B cell (primary cell): ENCODE data around the gene ADCY7. TPM values are rescaled to one million over a fixed set of nuclear protein-coding genes. Genes with fewer than 3 reads are reported as not detected.

Experiments
- ATAC-seq: fragments of 200-7000 bp; cut with Tn5 transposase; one replicate; pipeline ENCODE4 v1.10.0; 2021; ENCODE audit warnings: low read depth, mild to moderate bottlenecking, moderate number of reproducible peaks, moderate library complexity
- CTCF ChIA-PET: fragments of 350-600 bp; sonication (Branson Sonifier 250); formaldehyde crosslinking; loops from one replicate; lab custom pipeline; 2021; ENCODE audit warnings: antibody characterized with exemption, inconsistent platforms; lab: Charles Lee
- POLR2A ChIA-PET: fragments of 350-600 bp; sonication (Branson Sonifier 250); formaldehyde crosslinking; loops from one replicate; lab custom pipeline; 2021; ENCODE audit warnings: antibody characterized with exemption; lab: Charles Lee
- DNase-seq: peaks from one replicate; pipeline ENCODE4 v3.0.0; 2013
- H2AFZ ChIP-seq: 2 replicates; pipeline ENCODE4 v1.6.1; 2012; ENCODE audit warnings: mild to moderate bottlenecking, low read depth, low read length; ENCODE audit not compliant: insufficient read depth, poor library complexity, severe bottlenecking
- H3K27ac ChIP-seq, 2 donors: 1 replicate in 1 of 2; 2 replicates in 1 of 2; pipeline ENCODE4 v1.5.1; 2012 to 2013; ENCODE audit warnings: low read length in 2 of 2, mild to moderate bottlenecking in 2 of 2, moderate library complexity in 1 of 2
- H3K27me3 ChIP-seq, 4 experiments: fragments of 200-600 bp in 1 of 4; sonication (generic) in 1 of 4; replicated peaks in 1 of 4; 1 replicate in 2 of 4; 2 replicates in 2 of 4; pipeline versions ENCODE4 v1.6.1 to v1.7.0; 2013 to 2016; ENCODE audit warnings: low read length in 3 of 4, mild to moderate bottlenecking in 2 of 4, mixed read lengths in 1 of 4, moderate library complexity in 1 of 4; ENCODE audit not compliant: insufficient read depth in 4 of 4, control insufficient read depth in 3 of 4; ENCODE audit errors: control extremely low read depth in 1 of 4
- H3K36me3 ChIP-seq, 2 experiments: replicated peaks in 1 of 2; 1 replicate in 1 of 2; 2 replicates in 1 of 2; pipeline versions ENCODE4 v1.6.1 to v1.7.1; 2013; ENCODE audit warnings: low read length in 1 of 2; ENCODE audit not compliant: insufficient read depth in 2 of 2, control insufficient read depth in 1 of 2; ENCODE audit errors: control extremely low read depth in 1 of 2, extremely low read depth in 1 of 2
- H3K4me1 ChIP-seq, 2 donors: fragments of 200-600 bp in 1 of 2; sonication (generic) in 1 of 2; 1 replicate in 1 of 2; 2 replicates in 1 of 2; pipeline versions ENCODE4 v1.5.1 to v1.6.1; 2013 to 2017; ENCODE audit warnings: low read length in 2 of 2; ENCODE audit not compliant: control insufficient read depth in 2 of 2, insufficient read depth in 2 of 2
- H3K4me2 ChIP-seq: replicated peaks from 2 replicates; pipeline ENCODE3; 2012; ENCODE audit warnings: mild to moderate bottlenecking, low read depth, low read length; ENCODE audit not compliant: poor library complexity, severe bottlenecking
- H3K4me3 ChIP-seq, 5 experiments: fragments of 200-600 bp in 1 of 5; sonication (generic) in 1 of 5; 1 replicate in 3 of 5; 2 replicates in 2 of 5; pipeline versions ENCODE4 v1.5.1 to v1.7.0; 2011 to 2016; ENCODE audit warnings: low read length in 4 of 5, mild to moderate bottlenecking in 4 of 5, low read depth in 2 of 5, control low read depth in 1 of 5, moderate library complexity in 1 of 5; ENCODE audit not compliant: insufficient read depth in 1 of 5; ENCODE audit errors: control extremely low read depth in 1 of 5, extremely low read depth in 1 of 5
- H3K79me2 ChIP-seq: fragments of 200-600 bp; sonication (generic); one replicate; pipeline ENCODE4 v1.6.0; 2016; ENCODE audit warnings: low read length; ENCODE audit not compliant: control insufficient read depth, insufficient read depth
- H3K9ac ChIP-seq: fragments of 200-600 bp; sonication (generic); 2 replicates; pipeline ENCODE4 v1.6.1; 2017; ENCODE audit warnings: mild to moderate bottlenecking, low read length, moderate library complexity
- H3K9me3 ChIP-seq, 3 donors: one replicate each; pipeline versions ENCODE4 v1.6.1 to v1.7.1; 2013; ENCODE audit warnings: low read length in 2 of 3; ENCODE audit not compliant: control insufficient read depth in 2 of 3, insufficient read depth in 1 of 3; ENCODE audit errors: control extremely low read depth in 1 of 3
- H4K20me1 ChIP-seq: 2 replicates; pipeline ENCODE4 v1.6.0; 2012; ENCODE audit warnings: mild to moderate bottlenecking, low read length; ENCODE audit not compliant: insufficient read depth, control insufficient read depth, poor library complexity, severe bottlenecking
- H3K27ac Mint-ChIP-seq: one replicate; pipeline ENCODE4 v1.8.0; 2021; ENCODE audit warnings: mixed read lengths
- H3K27me3 Mint-ChIP-seq: one replicate; pipeline ENCODE4 v1.8.0; 2021; ENCODE audit warnings: mixed read lengths
- H3K4me1 Mint-ChIP-seq: one replicate; pipeline ENCODE4 v1.8.0; 2021; ENCODE audit warnings: mixed read lengths
- H3K4me3 Mint-ChIP-seq: one replicate; pipeline ENCODE4 v1.8.0; 2021; ENCODE audit warnings: mixed read lengths
- H3K9me3 Mint-ChIP-seq: one replicate; pipeline ENCODE4 v1.8.0; 2022; ENCODE audit warnings: mixed read lengths; ENCODE audit not compliant: insufficient read depth
- CTCF ChIP-seq: fragments of 200-600 bp; IDR thresholded peaks from one replicate; pipeline ENCODE4 v1.8.0; 2022; ENCODE audit warnings: antibody characterized with exemption, mild to moderate bottlenecking
- EZH2 ChIP-seq: IDR thresholded peaks from 2 replicates; pipeline ENCODE4 v1.6.1; 2012; ENCODE audit warnings: borderline replicate concordance, low read depth, mild to moderate bottlenecking, moderate library complexity, low read length; ENCODE audit not compliant: insufficient read depth, poor library complexity, severe bottlenecking
- WGBS: methylation state at CpG from one replicate; pipeline ENCODE4 v1.1.5; 2013; ENCODE audit warnings: missing lambda C conversion rate; ENCODE audit not compliant: insufficient coverage; 5-methylcytosine and 5-hydroxymethylcytosine counted together
- intact Hi-C: fragments of 100-400 bp; cut with micrococcal nuclease; formaldehyde crosslinking; loops from one replicate; pipeline ENCODE4 v1.10.0; 2022
- polyA plus RNA-seq: library from polyadenylated mRNA; depleted of rRNA; stranded (reverse); fragments of >200 nt; gene quantifications from 2 replicates; pipeline ENCODE4 v1.2.3, GENCODE V29; 2012
- total RNA-seq, 2 donors: library from RNA; stranded (reverse); fragments of 120-200 nt in 1 of 2; gene quantifications; 1 replicate in 1 of 2; 2 replicates in 1 of 2; pipeline versions ENCODE4 v1.2.3 to v1.2.4, GENCODE V29; 2013 to 2022

ADCY7 gene
- total and polyA plus RNA-seq, 2 donors (not counting 1 experiment from before 2014, with no cell fraction given), result 78.4 to 207 TPM

DNA sequence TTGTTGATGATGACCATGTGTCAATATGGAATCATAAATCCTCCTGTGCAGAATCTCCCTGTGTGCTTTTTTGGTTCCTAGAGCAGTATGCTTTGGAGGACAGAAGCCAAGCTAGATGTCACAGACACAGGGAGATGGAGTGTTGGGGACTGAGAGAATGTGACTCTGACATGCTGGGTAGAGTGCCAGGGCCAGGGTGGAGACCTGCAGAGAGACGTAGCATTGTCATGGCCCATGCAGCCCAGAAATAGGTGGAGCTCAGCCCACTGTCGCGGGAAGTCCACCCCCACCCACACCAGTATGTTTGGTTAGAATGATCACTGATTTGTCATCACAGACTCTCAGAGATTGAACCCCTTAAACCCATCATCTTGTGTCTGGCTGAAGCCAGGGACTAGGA lies 39.2 kb upstream of the ADCY7 start:
- TF ChIP-seq EZH2 (no peak), CTCF (no peak)
- ATAC-seq (no peak), DNase-seq (no peak)
- no peaks in the 10 kb centered on the region for H3K9me3 Mint-ChIP-seq
- no peak overlapping the region for H3K9ac ChIP-seq
- no peaks in the 10 kb centered on the region for H3K4me1 Mint-ChIP-seq
- no peak overlapping the region for H3K4me3 ChIP-seq
- CTCF ChIA-PET, result interaction anchor here (0.8 kb wide), 1 partner anchor 126 kb away, joined by 5 read pairs; no protein-coding TSS in a partner anchor
- H3K27me3 Mint-ChIP-seq, result no peaks in the 10 kb centered on the region
- H3K36me3 ChIP-seq, result peaks cover 5 to 59% of the 10 kb centered on the region in 2 experiments
- H2AFZ ChIP-seq, result no peak overlapping the region
- no peaks in the 10 kb centered on the region for H3K9me3 ChIP-seq
- no peak overlapping the region for H3K4me3 Mint-ChIP-seq
- no peaks in the 10 kb centered on the region for H3K27me3 ChIP-seq
- intact Hi-C loops, result no loop called here
- no peak overlapping the region for H3K27ac Mint-ChIP-seq
- no peaks in the 10 kb centered on the region for H4K20me1 ChIP-seq
- no peaks in the 10 kb centered on the region for H3K4me1 ChIP-seq
- H3K4me2 ChIP-seq, result no peak overlapping the region
- H3K27ac ChIP-seq, result no peak overlapping the region
- POLR2A ChIA-PET, result no interaction called here
- no peaks in the 10 kb centered on the region for H3K79me2 ChIP-seq
- 100% methylated on average over 1 of the region's 3 CpGs for WGBS

DNA sequence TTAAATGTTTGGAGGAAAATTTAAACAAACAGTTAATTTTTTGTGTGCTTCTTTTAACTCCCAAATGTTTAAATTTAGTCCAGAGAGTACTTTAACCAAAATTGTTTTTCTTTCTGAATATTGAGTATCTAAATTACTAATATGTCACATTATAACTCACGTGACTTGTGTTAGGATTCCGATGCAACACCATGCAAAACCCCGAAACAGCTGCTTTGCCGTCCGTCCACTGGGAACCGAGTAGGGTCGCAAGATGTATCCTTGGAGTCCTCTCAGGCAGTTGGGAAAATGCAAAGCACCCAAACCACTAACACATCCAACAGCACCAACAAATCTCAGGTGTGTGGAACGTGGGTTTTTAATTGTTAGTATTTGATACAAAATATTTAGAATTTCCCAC lies 38.7 kb upstream of the ADCY7 start:
- H3K4me1 Mint-ChIP-seq, result no peaks in the 10 kb centered on the region
- peaks cover 7 to 53% of the 10 kb centered on the region in 2 experiments for H3K36me3 ChIP-seq
- no peaks in the 10 kb centered on the region for H3K27me3 Mint-ChIP-seq
- H3K9ac ChIP-seq, result no peak overlapping the region
- no peaks in the 10 kb centered on the region for H3K9me3 Mint-ChIP-seq
- H3K79me2 ChIP-seq, result no peaks in the 10 kb centered on the region
- no peak overlapping the region for H3K4me2 ChIP-seq
- no peak overlapping the region for H3K27ac ChIP-seq
- no peaks in the 10 kb centered on the region for H3K27me3 ChIP-seq
- no peaks in the 10 kb centered on the region for H4K20me1 ChIP-seq
- no peaks in the 10 kb centered on the region for H3K9me3 ChIP-seq
- ATAC-seq (no peak), DNase-seq (no peak)
- TF ChIP-seq EZH2, result no peak
- no peak overlapping the region for H3K27ac Mint-ChIP-seq
- ChIA-PET POLR2A (no interaction called here), CTCF (interaction anchor here (0.8 kb wide), 1 partner anchor 126 kb away, joined by 5 read pairs; no protein-coding TSS in a partner anchor)
- H3K4me3 ChIP-seq, result no peak overlapping the region
- H3K4me1 ChIP-seq, result no peaks in the 10 kb centered on the region
- no peak overlapping the region for H3K4me3 Mint-ChIP-seq
- no CpG with 5 or more reads among the region's 8 CpGs for WGBS
- intact Hi-C loops, result no loop called here
- no peak overlapping the region for H2AFZ ChIP-seq
